Measurements from ENCODE around the gene PDCD2L.
"Not testable (repeated sequence)": the region's sequence is repeated elsewhere in the genome, so short reads cannot be mapped to it uniquely, and the experiment has no call there.

PDCD2L gene

GRCh38 chr19:34426096-34426661 is 22.0 kb downstream of the PDCD2L start:
- DNase-seq = no peak

GRCh38 chr19:34428549-34429285 is 24.5 kb downstream of the PDCD2L start:
- no peak for DNase-seq

GRCh38 chr19:34429553-34429952 is 25.4 kb downstream of the PDCD2L start:
- DNase-seq = no peak

- no peak for DNase-seq
Observed at GRCh38 chr19:34430738-34431625, 26.8 kb downstream of the PDCD2L start.

DNA sequence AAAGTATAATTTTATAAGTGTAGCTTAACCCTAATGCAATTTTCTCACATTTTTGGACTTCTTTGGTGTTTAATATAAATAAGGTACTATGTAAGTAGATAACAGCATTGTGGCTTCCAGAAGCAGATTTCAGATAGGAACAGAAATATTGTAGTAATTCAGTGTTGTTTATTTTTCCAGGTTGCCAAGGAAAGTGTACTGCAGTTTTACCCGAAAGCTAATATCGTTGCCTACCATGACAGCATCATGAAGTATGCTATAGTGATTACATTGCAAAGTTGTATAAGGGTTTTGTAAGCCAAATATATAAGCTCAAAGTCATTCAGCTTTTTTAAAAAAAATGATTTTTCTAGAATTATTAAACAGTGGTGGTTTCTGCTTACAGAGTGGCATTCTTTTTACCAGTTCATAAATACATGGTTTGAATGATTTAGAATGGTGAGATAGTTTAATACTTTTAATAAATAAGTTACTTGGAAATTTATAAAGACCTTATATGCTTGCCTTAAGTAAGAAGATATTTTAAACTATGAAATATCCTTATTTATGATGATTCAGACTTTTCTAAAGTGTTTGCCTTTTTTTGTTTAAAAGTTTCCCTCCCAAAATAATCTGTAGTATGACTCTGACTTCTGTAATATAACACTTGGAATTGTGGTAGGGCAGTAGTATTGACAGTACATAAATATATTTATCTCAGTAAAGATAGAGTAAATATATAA is 27.6 kb downstream of the PDCD2L start:
- no peak for DNase-seq

GRCh38 chr19:34432797-34433196 is 28.6 kb downstream of the PDCD2L start:
- DNase-seq = no peak

- DNase-seq = no peak
Observed at GRCh38 chr19:34436716-34437115, 32.5 kb downstream of the PDCD2L start.

GRCh38 chr19:34448191-34448590 is 44.0 kb downstream of the PDCD2L start:
- no peak for DNase-seq

GRCh38 chr19:34452723-34453122 is 48.5 kb downstream of the PDCD2L start:
- no peak for DNase-seq

- DNase-seq = no peak
Observed at GRCh38 chr19:34454091-34454490, 49.9 kb downstream of the PDCD2L start.

DNA sequence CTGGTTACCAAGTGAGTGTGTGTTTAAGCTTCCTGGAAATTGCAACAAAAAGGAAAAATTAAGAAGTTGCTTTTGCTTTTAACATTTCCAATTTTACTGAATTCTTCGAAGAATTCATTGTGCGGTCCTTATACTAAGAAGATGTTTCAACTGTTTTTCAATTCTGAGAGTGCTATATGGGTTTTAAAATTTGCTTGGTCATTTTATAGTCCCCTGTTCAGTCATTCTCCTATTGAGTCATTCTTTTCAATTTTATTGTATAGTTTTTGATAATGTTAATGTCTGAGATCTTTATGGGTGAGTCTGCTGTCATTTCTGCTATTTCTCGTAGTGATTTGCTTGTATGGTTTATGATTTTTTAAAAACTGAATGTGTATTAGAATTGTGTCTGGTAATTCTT is 50.5 kb downstream of the PDCD2L start:
- DNase-seq = no peak

DNA sequence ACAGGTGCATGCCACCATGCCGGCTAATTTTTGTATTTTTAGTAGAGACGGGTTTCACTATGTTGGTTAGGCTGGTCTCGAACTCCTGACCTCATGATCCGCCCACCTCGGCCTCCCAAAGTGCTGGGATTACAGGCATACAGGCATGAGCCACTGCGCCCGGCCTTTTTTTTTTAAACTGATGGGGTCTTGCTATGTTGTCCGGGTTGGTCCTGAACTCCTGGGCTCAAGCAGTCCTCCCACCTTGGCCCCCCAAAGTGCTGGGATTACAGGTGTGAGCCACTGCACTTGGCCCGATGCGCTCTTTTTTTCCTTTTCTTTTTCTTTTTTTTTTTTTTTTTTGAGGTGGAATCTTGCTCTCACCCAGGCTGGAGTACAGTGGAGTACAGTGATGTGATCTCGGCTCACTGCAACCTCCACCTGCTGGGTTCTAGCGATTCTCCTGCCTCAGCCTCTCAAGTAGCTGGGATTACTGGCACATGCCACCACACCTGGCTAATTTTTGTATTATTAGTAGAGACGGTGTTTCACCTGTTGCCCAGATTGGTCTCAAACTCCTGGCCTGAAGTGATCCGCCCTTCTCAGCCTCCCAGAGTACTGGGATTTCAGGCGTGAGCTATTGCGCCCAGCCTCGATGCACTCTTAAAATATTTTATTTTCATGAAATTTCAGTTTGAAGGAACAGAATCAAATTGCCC is 51.7 kb downstream of the PDCD2L start:
- DNase-seq = not testable (repeated sequence)

DNA sequence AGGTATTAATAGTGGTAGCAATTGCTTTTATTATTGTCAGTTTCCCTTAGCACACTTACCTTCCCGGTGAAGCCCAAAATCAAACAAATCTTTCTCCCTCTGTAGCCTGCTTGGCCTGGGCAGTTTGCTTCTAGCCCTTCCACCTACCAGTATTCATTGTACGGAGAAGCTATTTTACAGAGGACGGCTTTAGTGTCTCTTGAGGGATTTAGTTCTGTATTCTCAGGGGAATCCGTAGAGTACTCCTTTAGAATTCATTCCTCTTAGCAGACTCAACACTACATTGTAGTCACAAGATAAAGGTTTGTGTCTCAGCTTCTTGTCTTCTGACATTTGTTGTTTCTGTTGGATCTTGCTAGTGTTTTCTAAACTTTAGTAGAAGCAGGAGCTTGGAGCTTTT is 53.2 kb downstream of the PDCD2L start:
- DNase-seq = no peak

DNA sequence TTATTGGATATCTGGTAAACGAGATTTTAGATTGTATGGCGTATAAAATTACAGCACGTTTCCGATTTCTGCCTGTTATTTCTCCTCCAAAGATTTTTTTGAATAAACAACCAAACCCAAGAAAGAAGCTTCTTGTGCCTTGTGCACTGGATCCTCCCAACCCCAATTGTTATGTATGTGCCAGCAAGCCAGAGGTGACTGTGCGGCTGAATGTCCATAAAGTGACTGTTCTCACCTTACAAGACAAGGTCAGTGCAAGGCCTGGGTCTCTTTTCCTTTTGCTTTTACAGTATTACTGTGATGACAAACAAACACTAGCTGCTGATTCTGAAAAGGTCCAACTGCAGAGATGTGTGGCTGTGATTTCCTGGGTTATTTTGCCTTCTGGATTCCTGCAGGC is 54.5 kb downstream of the PDCD2L start:
- no peak for DNase-seq

GRCh38 chr19:34459614-34460013 is 55.4 kb downstream of the PDCD2L start:
- DNase-seq = no peak

DNA sequence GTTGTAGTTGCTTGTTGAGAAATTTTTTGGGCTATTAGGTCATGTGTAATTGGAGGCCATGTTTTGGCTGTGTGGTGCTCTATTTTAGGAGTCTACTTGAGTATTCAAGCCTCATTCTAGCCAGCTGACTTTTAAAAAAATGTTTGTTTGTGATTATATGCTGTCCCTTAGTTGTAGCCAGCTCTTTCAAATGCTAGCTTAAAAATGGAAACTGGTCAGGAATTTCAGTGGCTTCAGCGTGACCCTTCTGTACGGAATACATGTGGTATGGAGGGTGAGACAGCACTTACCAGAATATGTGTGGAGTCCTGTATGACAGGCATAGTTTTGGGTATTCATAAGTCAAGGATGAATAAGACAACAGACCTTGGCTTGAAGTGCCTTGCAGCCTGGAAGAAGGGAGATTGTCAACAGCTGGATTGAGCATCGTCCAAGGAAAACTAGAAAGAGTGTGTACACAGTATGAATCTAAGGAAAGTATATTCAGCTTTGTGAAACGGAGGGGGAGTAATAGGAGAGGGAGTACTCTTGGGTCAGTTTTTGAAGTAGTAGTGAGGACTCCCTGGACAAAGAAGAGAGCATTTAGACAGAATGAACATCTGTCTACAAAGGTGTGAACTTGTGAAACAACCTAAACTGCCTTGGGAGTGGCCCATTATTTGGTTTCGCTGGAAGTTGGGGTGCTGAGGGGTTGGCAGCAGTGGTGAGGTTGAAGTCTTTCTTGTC is 57.3 kb downstream of the PDCD2L start:
- DNase-seq = no peak

GRCh38 chr19:34464785-34465184 is 60.6 kb downstream of the PDCD2L start:
- not testable (repeated sequence) for DNase-seq

DNA sequence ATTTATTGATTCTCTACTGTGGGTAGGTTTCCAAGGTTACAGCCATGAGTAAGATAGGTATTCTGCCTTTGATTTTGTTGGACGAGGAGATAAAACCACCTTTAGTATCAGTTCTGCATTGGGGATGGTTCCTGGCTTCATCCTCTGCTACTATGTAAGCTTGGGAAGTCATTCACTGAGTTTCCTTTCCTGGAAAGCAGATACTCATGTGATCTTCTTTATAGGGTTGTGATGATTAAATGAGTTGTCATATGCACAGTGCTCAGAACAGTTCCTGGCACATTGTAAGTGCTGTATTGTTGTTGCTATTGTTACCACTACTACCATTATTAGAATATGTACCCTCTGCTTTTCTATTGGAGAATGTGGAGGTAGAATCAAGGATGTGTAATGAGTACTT is 64.2 kb downstream of the PDCD2L start:
- DNase-seq = no peak

DNA sequence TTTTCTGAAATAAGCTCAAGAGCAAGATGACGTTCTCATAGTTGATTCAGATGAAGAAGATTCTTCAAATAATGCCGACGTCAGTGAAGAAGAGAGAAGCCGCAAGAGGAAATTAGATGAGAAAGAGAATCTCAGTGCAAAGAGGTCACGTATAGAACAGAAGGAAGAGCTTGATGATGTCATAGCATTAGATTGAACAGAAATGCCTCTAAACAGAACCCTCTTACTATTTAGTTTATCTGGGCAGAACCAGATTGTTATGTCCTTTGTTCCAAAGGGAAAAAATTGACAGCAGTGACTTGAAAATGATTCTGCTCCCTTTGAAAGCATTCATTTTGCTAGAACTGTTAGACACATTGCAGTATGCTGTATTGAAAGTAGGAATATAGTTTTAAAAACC is 64.8 kb downstream of the PDCD2L start:
- DNase-seq = not testable (repeated sequence)

GRCh38 chr19:34471906-34472700 is 67.9 kb downstream of the PDCD2L start:
- DNase-seq = no peak

Measured in NCI-H2081 treated with DMSO at 0.1 percent for 48 hours (cell line).